HUES48 (cell line): Measurements from ENCODE around the gene RFX1.
"Not testable (repeated sequence)": the region's sequence is repeated elsewhere in the genome, so short reads cannot be mapped to it uniquely, and the experiment has no call there.

Experiments used
- H3K27ac ChIP-seq: one replicate; pipeline ENCODE4 v1.7.0; 2013; ENCODE audit warnings: low read depth, low read length, inconsistent platforms
- H3K27me3 ChIP-seq: 2 replicates; pipeline ENCODE4 v1.6.1; 2013; ENCODE audit warnings: mild to moderate bottlenecking, low read length; ENCODE audit not compliant: control insufficient read depth, insufficient read depth
- H3K36me3 ChIP-seq: 2 replicates; pipeline ENCODE4 v1.6.1; 2013; ENCODE audit warnings: low read length; ENCODE audit not compliant: control insufficient read depth, insufficient read depth
- H3K4me1 ChIP-seq: 2 replicates; pipeline ENCODE4 v1.6.1; 2013; ENCODE audit warnings: mild to moderate bottlenecking, low read length; ENCODE audit not compliant: control insufficient read depth, insufficient read depth
- H3K4me3 ChIP-seq: 2 replicates; pipeline ENCODE4 v1.5.1; 2013; ENCODE audit warnings: mild to moderate bottlenecking, low read depth, low read length
- H3K9ac ChIP-seq: 2 replicates; pipeline ENCODE4 v1.6.1; 2013; ENCODE audit warnings: mild to moderate bottlenecking, low read depth, low read length, moderate library complexity
- H3K9me3 ChIP-seq: 2 replicates; pipeline ENCODE4 v1.6.1; 2013; ENCODE audit warnings: low read length; ENCODE audit not compliant: control insufficient read depth, insufficient read depth

Gene RFX1

GRCh38 chr19:13976446-13976845 is 29.7 kb downstream of the RFX1 start:
- Histone ChIP-seq H3K9me3 (no peaks in the 10 kb centered on the region), H3K4me3 (no peak overlapping the region), H3K27me3 (no peaks in the 10 kb centered on the region), H3K4me1 (peaks cover 14% of the 10 kb centered on the region), H3K36me3 (peaks cover 4% of the 10 kb centered on the region), H3K9ac (no peak overlapping the region), H3K27ac (no peak overlapping the region)

- Histone ChIP-seq H3K9me3 (no peaks in the 10 kb centered on the region), H3K27ac (no peak overlapping the region), H3K27me3 (no peaks in the 10 kb centered on the region), H3K4me3 (no peak overlapping the region), H3K9ac (no peak overlapping the region), H3K36me3 (peaks cover 4% of the 10 kb centered on the region), H3K4me1 (peaks cover 14% of the 10 kb centered on the region)
These were observed 30.2 kb downstream of the RFX1 start for GRCh38 chr19:13975870-13976269.

- H3K9ac ChIP-seq = no peak overlapping the region
- H3K36me3 ChIP-seq = peaks cover 13% of the 10 kb centered on the region
- peaks cover 5% of the 10 kb centered on the region for H3K4me1 ChIP-seq
- H3K9me3 ChIP-seq = no peaks in the 10 kb centered on the region
- no peaks in the 10 kb centered on the region for H3K27me3 ChIP-seq
- no peak overlapping the region for H3K4me3 ChIP-seq
- peak overlapping the region; percentile 43 for H3K27ac ChIP-seq
These were observed 32.0 kb downstream of the RFX1 start for GRCh38 chr19:13974073-13974472.

- H3K36me3 ChIP-seq = peaks cover 18% of the 10 kb centered on the region
- not testable (repeated sequence) for H3K27ac ChIP-seq, H3K4me3 ChIP-seq, H3K9me3 ChIP-seq, H3K9ac ChIP-seq, H3K4me1 ChIP-seq, H3K27me3 ChIP-seq
These were observed 32.6 kb downstream of the RFX1 start for GRCh38 chr19:13973479-13973878.

GRCh38 chr19:13972368-13973155 is 33.6 kb downstream of the RFX1 start:
- Histone ChIP-seq H3K27ac (no peak overlapping the region), H3K9ac (no peak overlapping the region), H3K4me3 (no peak overlapping the region), H3K36me3 (peaks cover 27% of the 10 kb centered on the region), H3K27me3 (no peaks in the 10 kb centered on the region), H3K4me1 (no peaks in the 10 kb centered on the region), H3K9me3 (no peaks in the 10 kb centered on the region)

- not testable (repeated sequence) for H3K27me3 ChIP-seq, H3K9ac ChIP-seq, H3K27ac ChIP-seq, H3K4me3 ChIP-seq, H3K4me1 ChIP-seq, H3K9me3 ChIP-seq
- H3K36me3 ChIP-seq = peaks cover 32% of the 10 kb centered on the region
These were observed 34.3 kb downstream of the RFX1 start for GRCh38 chr19:13971868-13972267.

- H3K9ac ChIP-seq = no peak overlapping the region
- H3K27me3 ChIP-seq = no peaks in the 10 kb centered on the region
- H3K36me3 ChIP-seq = peaks cover 46% of the 10 kb centered on the region
- H3K9me3 ChIP-seq = no peaks in the 10 kb centered on the region
- H3K4me3 ChIP-seq = no peak overlapping the region
- no peaks in the 10 kb centered on the region for H3K4me1 ChIP-seq
- no peak overlapping the region for H3K27ac ChIP-seq
These were observed 36.2 kb downstream of the RFX1 start for GRCh38 chr19:13969897-13970296.

GRCh38 chr19:13968999-13969398 is 37.1 kb downstream of the RFX1 start:
- H3K4me3 ChIP-seq = no peak overlapping the region
- H3K4me1 ChIP-seq = no peaks in the 10 kb centered on the region
- no peak overlapping the region for H3K27ac ChIP-seq
- no peaks in the 10 kb centered on the region for H3K9me3 ChIP-seq
- H3K27me3 ChIP-seq = no peaks in the 10 kb centered on the region
- H3K36me3 ChIP-seq = peaks cover 49% of the 10 kb centered on the region
- no peak overlapping the region for H3K9ac ChIP-seq

GRCh38 chr19:13968383-13968935 is 37.7 kb downstream of the RFX1 start:
- Histone ChIP-seq H3K27me3 (no peaks in the 10 kb centered on the region; the same call in 1 of the 2 replicates), H3K36me3 (peaks cover 49% of the 10 kb centered on the region), H3K4me1 (no peaks in the 10 kb centered on the region), H3K4me3 (no peak overlapping the region), H3K27ac (no peak overlapping the region), H3K9ac (no peak overlapping the region), H3K9me3 (no peaks in the 10 kb centered on the region)

GRCh38 chr19:13967206-13967605 is 38.9 kb downstream of the RFX1 start:
- not testable (repeated sequence) for H3K4me1 ChIP-seq, H3K27me3 ChIP-seq, H3K9me3 ChIP-seq, H3K4me3 ChIP-seq, H3K9ac ChIP-seq, H3K27ac ChIP-seq
- H3K36me3 ChIP-seq = peaks cover 45% of the 10 kb centered on the region

- peaks cover 3% of the 10 kb centered on the region; the same call in 1 of the 2 replicates for H3K27me3 ChIP-seq
- no peak overlapping the region for H3K9ac ChIP-seq
- no peaks in the 10 kb centered on the region for H3K9me3 ChIP-seq
- H3K27ac ChIP-seq = no peak overlapping the region
- H3K4me1 ChIP-seq = no peaks in the 10 kb centered on the region
- no peak overlapping the region for H3K4me3 ChIP-seq
- H3K36me3 ChIP-seq = peaks cover 45% of the 10 kb centered on the region
These were observed 39.4 kb downstream of the RFX1 start for GRCh38 chr19:13966684-13967128.
